HL-60 (cell line): ENCODE results near the gene VENTX.

Experiments
- DNase-seq, 2 experiments: peaks; one replicate each; pipeline ENCODE4 v3.0.0-alpha.2; 2010 to 2020; ENCODE audit warnings: low read depth in 1 of 2, low spot score in 1 of 2
- H3K27ac ChIP-seq: fragments of 250-450 bp; sonication (Bioruptor Pico); replicated peaks from 2 replicates; pipeline ENCODE4 v1.5.1; 2020; ENCODE audit warnings: mild to moderate bottlenecking, moderate library complexity
- H3K27me3 ChIP-seq: fragments of 250-450 bp; sonication (Bioruptor Pico); 2 replicates; pipeline ENCODE4 v1.5.1; 2021; ENCODE audit warnings: mild to moderate bottlenecking, moderate library complexity; ENCODE audit not compliant: insufficient read depth, poor library complexity, severe bottlenecking
- H3K4me3 ChIP-seq: replicated peaks from 2 replicates; pipeline ENCODE4 v1.5.1; 2011; ENCODE audit warnings: mild to moderate bottlenecking, control low read depth, low read length; ENCODE audit not compliant: insufficient read depth
- CTCF ChIP-seq: IDR thresholded peaks from one replicate; pipeline ENCODE4 v1.5.1; 2011; ENCODE audit warnings: low read length, control low read depth, inconsistent platforms; ENCODE audit not compliant: insufficient read depth
- GABPA ChIP-seq: IDR thresholded peaks from 2 replicates; pipeline ENCODE4 v1.6.1; 2012; ENCODE audit warnings: low read depth
- POLR2AphosphoS5 ChIP-seq: IDR thresholded peaks from 2 replicates; pipeline ENCODE4 v1.6.1; 2012; ENCODE audit warnings: low read depth
- REST ChIP-seq: IDR thresholded peaks from 2 replicates; pipeline ENCODE4 v1.6.1; 2012; ENCODE audit warnings: low read depth; ENCODE audit not compliant: insufficient replicate concordance
- SPI1 ChIP-seq: IDR thresholded peaks from 2 replicates; pipeline ENCODE4 v1.6.1; 2012; ENCODE audit warnings: low read depth, mild to moderate bottlenecking, borderline replicate concordance

VENTX gene

DNA sequence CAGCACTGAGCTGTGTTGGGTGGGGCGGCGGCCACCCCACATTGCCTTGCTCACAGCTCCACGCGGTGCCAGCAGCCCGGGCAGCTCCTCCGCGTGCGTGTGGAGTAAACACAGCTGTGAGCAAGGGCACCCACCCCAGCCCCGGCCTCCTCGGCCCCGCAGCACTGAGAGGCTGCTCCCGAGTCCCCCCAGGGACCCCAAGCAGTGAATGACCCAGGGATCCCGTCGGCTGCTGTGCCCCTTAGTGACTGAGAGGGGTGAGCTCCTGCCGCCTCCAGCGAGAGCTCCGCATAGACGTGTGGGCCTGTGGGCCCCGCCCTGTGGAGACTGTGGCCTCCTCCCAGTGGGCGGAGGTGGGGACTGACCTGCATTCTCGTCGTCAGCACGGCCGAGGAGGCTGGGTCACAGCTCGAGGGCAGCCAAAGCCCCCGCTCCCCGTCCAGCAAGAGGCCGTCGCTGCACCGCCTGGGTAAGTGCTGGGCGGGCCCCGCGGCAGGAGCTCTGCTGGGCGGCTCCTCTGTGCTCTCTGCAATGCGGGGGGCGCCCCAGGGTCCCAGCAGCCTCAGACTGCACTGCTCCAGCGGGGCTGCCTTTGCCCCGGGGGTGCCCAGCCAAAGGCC is 37.6 kb upstream of the VENTX start:
- no peak overlapping the region for H3K27ac ChIP-seq
- H3K4me3 ChIP-seq, result no peak overlapping the region
- DNase-seq, result no peak
- TF ChIP-seq GABPA (no peak), POLR2AphosphoS5 (no peak), CTCF (no peak), SPI1 (no peak)
- peaks cover 3% of the 10 kb centered on the region for H3K27me3 ChIP-seq

- Histone ChIP-seq H3K27ac (no peak overlapping the region), H3K4me3 (no peak overlapping the region), H3K27me3 (peaks cover 3% of the 10 kb centered on the region)
- TF ChIP-seq POLR2AphosphoS5 (no peak), SPI1 (no peak), CTCF (no peak), REST (no peak), GABPA (no peak)
- DNase-seq, result no peak
Measured at GRCh38 chr10:133200621-133201031, 37.0 kb upstream of the VENTX start.

DNA sequence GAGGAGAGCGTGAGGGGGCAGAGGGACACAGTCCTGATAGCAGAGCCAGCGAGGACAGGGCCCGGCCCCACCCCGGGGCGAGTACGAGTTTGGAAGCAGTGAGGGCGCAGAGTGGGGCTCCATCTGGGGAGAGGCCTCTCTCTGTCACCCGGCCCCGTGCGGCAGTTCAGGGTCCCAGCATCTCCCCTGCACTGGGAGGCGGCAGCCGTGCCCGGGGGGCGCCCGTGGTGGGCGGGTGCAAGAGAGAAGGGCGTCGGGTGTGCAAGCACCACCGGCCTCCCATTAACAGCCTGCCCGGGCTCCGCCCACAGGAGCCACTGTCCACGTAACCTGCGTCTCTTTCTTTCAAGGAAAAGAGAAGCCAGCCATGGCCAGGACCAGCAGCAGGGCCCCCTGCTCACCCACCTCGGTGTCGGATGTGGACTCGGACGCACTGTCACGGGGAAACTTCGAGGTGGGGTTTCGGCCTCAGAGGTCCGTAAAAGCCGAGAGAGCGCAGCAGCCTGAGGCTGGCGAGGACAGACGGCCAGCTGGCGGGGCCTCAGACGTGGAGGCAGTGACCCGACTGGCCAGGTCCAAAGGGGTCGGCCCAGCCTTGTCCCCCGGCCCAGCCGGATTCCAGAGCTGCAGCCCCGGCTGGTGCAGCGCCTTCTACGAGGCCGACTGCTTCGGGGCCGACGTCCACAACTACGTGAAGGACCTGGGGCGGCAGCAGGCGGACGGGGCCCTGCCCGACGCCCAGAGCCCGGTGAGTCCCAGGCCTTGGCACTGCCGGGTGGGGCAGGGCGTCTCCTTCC is 36.3 kb upstream of the VENTX start:
- H3K27ac ChIP-seq, result no peak overlapping the region
- H3K4me3 ChIP-seq, result no peak overlapping the region
- peaks cover 3% of the 10 kb centered on the region for H3K27me3 ChIP-seq
- no peak for TF ChIP-seq CTCF
- TF ChIP-seq SPI1, result no peak
- no peak for TF ChIP-seq POLR2AphosphoS5
- no peak for TF ChIP-seq REST
- TF ChIP-seq GABPA, result no peak
- DNase-seq, result no peak
